NCI-H82 treated with DMSO at 0.1 percent for 48 hours (cell line): ENCODE results near the gene ADAR.
"Not testable (repeated sequence)": the region's sequence is repeated elsewhere in the genome, so short reads cannot be mapped to it uniquely, and the experiment has no call there.

Source experiments
- DNase-seq: peaks from one replicate; lab custom pipeline; 2025; ENCODE audit not compliant: unreplicated experiment; lab: John Stamatoyannopoulos, UW

Gene ADAR

GRCh38 chr1:154607609-154608396, at the start of gene ADAR:
Gene ADAR (minus strand): TSS chr1:154608186. CDS start chr1:154608006, 180 bp downstream.
- no peak for DNase-seq

- no peak for DNase-seq
These were observed 49.6 kb upstream of the ADAR start for GRCh38 chr1:154657556-154657955.

- no peak for DNase-seq
These were observed 44.9 kb upstream of the ADAR start for GRCh38 chr1:154652893-154653292.

- not testable (repeated sequence) for DNase-seq
These were observed 36.7 kb upstream of the ADAR start for GRCh38 chr1:154644724-154645123.

- no peak for DNase-seq
These were observed 33.5 kb upstream of the ADAR start for GRCh38 chr1:154641534-154641933.

- no peak for DNase-seq
These were observed 31.9 kb upstream of the ADAR start for GRCh38 chr1:154639876-154640275.

- no peak for DNase-seq
These were observed 27.2 kb upstream of the ADAR start for GRCh38 chr1:154635171-154635570.

GRCh38 chr1:154629675-154630073, 21.7 kb upstream of the ADAR start:
- DNase-seq: no peak

- DNase-seq: no peak
These were observed 21.2 kb upstream of the ADAR start for GRCh38 chr1:154629061-154629674.

GRCh38 chr1:154628121-154628405, 20.1 kb upstream of the ADAR start:
- DNase-seq: no peak

GRCh38 chr1:154627257-154628120, 19.5 kb upstream of the ADAR start:
- DNase-seq: peak; percentile 73

- DNase-seq: peak; percentile 7
These were observed 18.7 kb upstream of the ADAR start for GRCh38 chr1:154626456-154627256.

GRCh38 chr1:154624746-154625643, 17.0 kb upstream of the ADAR start:
- DNase-seq: no peak

GRCh38 chr1:154623358-154623757, 15.4 kb upstream of the ADAR start:
- DNase-seq: no peak

- DNase-seq: no peak
These were observed 14.6 kb upstream of the ADAR start for GRCh38 chr1:154622503-154623039.

GRCh38 chr1:154621875-154622274, 13.9 kb upstream of the ADAR start:
- no peak for DNase-seq

- DNase-seq: no peak
These were observed 12.8 kb upstream of the ADAR start for GRCh38 chr1:154620751-154621150.

- no peak for DNase-seq
These were observed 11.4 kb upstream of the ADAR start for GRCh38 chr1:154619181-154619948.
